ENCODE measurements around the gene CDCA5.
A peak's percentile ranks its signal among the peaks of the same experiment; 100 is the strongest.
"Not testable (repeated sequence)": the region's sequence is repeated elsewhere in the genome, so short reads cannot be mapped to it uniquely, and the experiment has no call there.

Gene CDCA5

GRCh38 chr11:65126624-65127274, 42.9 kb upstream of the CDCA5 start:
- Histone ChIP-seq H3K9me3 (ENCODE audit: control insufficient read depth, low read length) (no peaks in the 10 kb centered on the region), H3K9ac (ENCODE audit: low read length) (no peak overlapping the region), H3K27me3 (replicated peaks; ENCODE audit: control insufficient read depth, insufficient read depth, low read length) (no peaks in the 10 kb centered on the region), H3K4me3 (ENCODE audit: low read length) (no peak overlapping the region), H3K36me3 (ENCODE audit: control insufficient read depth, insufficient read depth, low read length, severe bottlenecking) (peaks cover 71% of the 10 kb centered on the region), H3K4me1 (ENCODE audit: control insufficient read depth, insufficient read depth, low read length) (peaks cover 5% of the 10 kb centered on the region)
- DNase-seq (ENCODE audit: low read depth): no peak

GRCh38 chr11:65125197-65126056, 41.6 kb upstream of the CDCA5 start:
- peaks cover 67% of the 10 kb centered on the region for H3K36me3 ChIP-seq (ENCODE audit: control insufficient read depth, insufficient read depth, low read length, severe bottlenecking)
- no peak for DNase-seq (ENCODE audit: low read depth)

GRCh38 chr11:65124480-65125196, 40.8 kb upstream of the CDCA5 start:
- H3K36me3 ChIP-seq (ENCODE audit: control insufficient read depth, insufficient read depth, low read length, severe bottlenecking): peaks cover 67% of the 10 kb centered on the region
- no peak overlapping the region for H3K9ac ChIP-seq (ENCODE audit: low read length)
- H3K4me1 ChIP-seq (ENCODE audit: control insufficient read depth, insufficient read depth, low read length): peaks cover 14% of the 10 kb centered on the region
- no peak for DNase-seq (ENCODE audit: low read depth)
- H3K27me3 ChIP-seq (replicated peaks; ENCODE audit: control insufficient read depth, insufficient read depth, low read length): no peaks in the 10 kb centered on the region
- H3K9me3 ChIP-seq (ENCODE audit: control insufficient read depth, low read length): no peaks in the 10 kb centered on the region
- H3K4me3 ChIP-seq (ENCODE audit: low read length): no peak overlapping the region

More at GRCh38 chr11:65125197-65126056, 41.6 kb upstream of the CDCA5 start:
- H3K9ac ChIP-seq (ENCODE audit: low read length): no peak overlapping the region
- no peaks in the 10 kb centered on the region for H3K27me3 ChIP-seq (replicated peaks; ENCODE audit: control insufficient read depth, insufficient read depth, low read length)
- no peak overlapping the region for H3K4me3 ChIP-seq (ENCODE audit: low read length)
- H3K9me3 ChIP-seq (ENCODE audit: control insufficient read depth, low read length): no peaks in the 10 kb centered on the region
- peaks cover 14% of the 10 kb centered on the region for H3K4me1 ChIP-seq (ENCODE audit: control insufficient read depth, insufficient read depth, low read length)

GRCh38 chr11:65121865-65122696, 38.2 kb upstream of the CDCA5 start, which contains the start of the genes FAU and MRPL49:
FAU (minus strand) TSS chr11:65122134; CDS start chr11:65121813, 321 bp downstream.
MRPL49 (plus strand) TSS chr11:65122321; CDS start chr11:65122347, 26 bp downstream.
- peak within 1 kb of the TSS; percentile 96 for H3K9ac ChIP-seq (ENCODE audit: low read length)
- H3K9me3 ChIP-seq (ENCODE audit: control insufficient read depth, low read length): no peaks in the 10 kb centered on the region
- H3K4me1 ChIP-seq (ENCODE audit: control insufficient read depth, insufficient read depth, low read length): peaks cover 14% of the 10 kb centered on the region
- H3K27me3 ChIP-seq (replicated peaks; ENCODE audit: control insufficient read depth, insufficient read depth, low read length): no peaks in the 10 kb centered on the region
- H3K36me3 ChIP-seq (ENCODE audit: control insufficient read depth, insufficient read depth, low read length, severe bottlenecking): peaks cover 60% of the 10 kb centered on the region
- peak within 1 kb of the TSS; percentile 95 for H3K4me3 ChIP-seq (ENCODE audit: low read length)
- DNase-seq (ENCODE audit: low read depth): peak; percentile 99

GRCh38 chr11:65121447-65121864, 37.6 kb upstream of the CDCA5 start:
- Histone ChIP-seq H3K9ac (ENCODE audit: low read length) (peak overlapping the region; percentile 96), H3K4me1 (ENCODE audit: control insufficient read depth, insufficient read depth, low read length) (peaks cover 17% of the 10 kb centered on the region), H3K9me3 (ENCODE audit: control insufficient read depth, low read length) (no peaks in the 10 kb centered on the region), H3K4me3 (ENCODE audit: low read length) (peak overlapping the region; percentile 95), H3K27me3 (replicated peaks; ENCODE audit: control insufficient read depth, insufficient read depth, low read length) (no peaks in the 10 kb centered on the region), H3K36me3 (ENCODE audit: control insufficient read depth, insufficient read depth, low read length, severe bottlenecking) (peaks cover 54% of the 10 kb centered on the region)
- DNase-seq (ENCODE audit: low read depth): peak; percentile 42

- Histone ChIP-seq H3K27me3 (replicated peaks; ENCODE audit: control insufficient read depth, insufficient read depth, low read length) (no peaks in the 10 kb centered on the region), H3K4me1 (ENCODE audit: control insufficient read depth, insufficient read depth, low read length) (peaks cover 23% of the 10 kb centered on the region), H3K36me3 (ENCODE audit: control insufficient read depth, insufficient read depth, low read length, severe bottlenecking) (peaks cover 51% of the 10 kb centered on the region), H3K9ac (ENCODE audit: low read length) (peak overlapping the region; percentile 96), H3K4me3 (ENCODE audit: low read length) (peak overlapping the region; percentile 95), H3K9me3 (ENCODE audit: control insufficient read depth, low read length) (no peaks in the 10 kb centered on the region)
- no peak for DNase-seq (ENCODE audit: low read depth)
These were observed 37.0 kb upstream of the CDCA5 start for GRCh38 chr11:65120831-65121230.

- Histone ChIP-seq H3K27me3 (replicated peaks; ENCODE audit: control insufficient read depth, insufficient read depth, low read length) (no peaks in the 10 kb centered on the region), H3K9ac (ENCODE audit: low read length) (peak overlapping the region; percentile 64), H3K9me3 (ENCODE audit: control insufficient read depth, low read length) (no peaks in the 10 kb centered on the region), H3K36me3 (ENCODE audit: control insufficient read depth, insufficient read depth, low read length, severe bottlenecking) (peaks cover 41% of the 10 kb centered on the region), H3K4me3 (ENCODE audit: low read length) (no peak overlapping the region), H3K4me1 (ENCODE audit: control insufficient read depth, insufficient read depth, low read length) (peaks cover 26% of the 10 kb centered on the region)
- DNase-seq (ENCODE audit: low read depth): no peak
These were observed 35.8 kb upstream of the CDCA5 start for GRCh38 chr11:65119670-65119995.

- H3K4me3 ChIP-seq (ENCODE audit: low read length); H3K9me3 ChIP-seq (ENCODE audit: control insufficient read depth, low read length); H3K27me3 ChIP-seq (replicated peaks; ENCODE audit: control insufficient read depth, insufficient read depth, low read length); DNase-seq (ENCODE audit: low read depth): not testable (repeated sequence)
- H3K4me1 ChIP-seq (ENCODE audit: control insufficient read depth, insufficient read depth, low read length): peaks cover 26% of the 10 kb centered on the region
- H3K36me3 ChIP-seq (ENCODE audit: control insufficient read depth, insufficient read depth, low read length, severe bottlenecking): peaks cover 39% of the 10 kb centered on the region
- H3K9ac ChIP-seq (ENCODE audit: low read length): peak overlapping the region; percentile 93
These were observed 35.2 kb upstream of the CDCA5 start for GRCh38 chr11:65118891-65119669.

- Histone ChIP-seq H3K9ac (ENCODE audit: low read length) (peak overlapping the region; percentile 93), H3K4me3 (ENCODE audit: low read length) (no peak overlapping the region), H3K9me3 (ENCODE audit: control insufficient read depth, low read length) (no peaks in the 10 kb centered on the region), H3K27me3 (replicated peaks; ENCODE audit: control insufficient read depth, insufficient read depth, low read length) (no peaks in the 10 kb centered on the region), H3K4me1 (ENCODE audit: control insufficient read depth, insufficient read depth, low read length) (peaks cover 28% of the 10 kb centered on the region), H3K36me3 (ENCODE audit: control insufficient read depth, insufficient read depth, low read length, severe bottlenecking) (peaks cover 39% of the 10 kb centered on the region)
- DNase-seq (ENCODE audit: low read depth): no peak
These were observed 34.4 kb upstream of the CDCA5 start for GRCh38 chr11:65118097-65118837.

All from adipocyte (in vitro differentiated cells).